HG03469 (cell line): ENCODE results near the gene PTPRZ1.
A peak's percentile ranks its signal among the peaks of the same experiment; 100 is the strongest.

Experiments used
- ATAC-seq: cut with Tn5 transposase; IDR thresholded peaks from one replicate; pipeline ENCODE4 v1.9.1; 2021; ENCODE audit warnings: mild to moderate bottlenecking, moderate library complexity, moderate number of reproducible peaks; ENCODE audit not compliant: unreplicated experiment

Gene PTPRZ1

DNA sequence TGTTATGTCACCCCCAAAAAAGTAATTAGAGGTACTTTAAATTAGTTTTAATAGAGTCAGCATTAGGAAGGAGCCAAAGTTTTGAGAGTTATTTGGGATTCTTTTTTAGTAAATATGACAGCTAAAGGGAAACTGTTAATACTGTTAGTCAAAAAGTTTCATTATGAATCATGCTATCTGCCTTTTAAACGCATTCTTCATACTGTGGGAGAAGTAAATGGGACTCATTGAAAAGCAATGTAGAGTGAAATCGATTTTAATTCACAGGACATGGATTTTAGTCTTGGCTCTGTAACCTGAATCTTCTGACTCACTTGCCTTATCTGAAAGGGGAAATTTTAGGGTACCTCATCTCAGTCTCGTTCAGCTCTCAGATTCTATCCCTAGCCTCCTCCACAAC, 165.9 kb downstream of the PTPRZ1 start:
- no peak for ATAC-seq

DNA sequence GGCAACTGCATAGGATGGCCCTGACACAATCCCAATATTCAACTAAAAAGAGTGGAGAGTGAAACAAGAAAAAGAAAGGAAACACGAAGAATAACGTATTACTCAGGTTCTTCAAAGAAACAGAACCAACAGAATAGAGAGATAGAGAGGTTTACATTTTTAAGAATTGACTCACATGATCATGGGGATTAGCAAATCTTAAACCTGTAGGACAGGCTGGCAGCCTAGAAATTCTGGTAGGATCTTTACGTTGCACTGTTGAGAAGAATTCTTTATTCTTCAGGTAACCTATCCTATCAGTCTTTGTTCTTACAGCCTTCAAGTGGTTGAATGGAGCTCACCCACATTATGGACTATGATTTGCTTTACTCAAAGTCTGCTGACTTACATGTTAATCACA, 167.2 kb downstream of the PTPRZ1 start:
- ATAC-seq, result no peak

DNA sequence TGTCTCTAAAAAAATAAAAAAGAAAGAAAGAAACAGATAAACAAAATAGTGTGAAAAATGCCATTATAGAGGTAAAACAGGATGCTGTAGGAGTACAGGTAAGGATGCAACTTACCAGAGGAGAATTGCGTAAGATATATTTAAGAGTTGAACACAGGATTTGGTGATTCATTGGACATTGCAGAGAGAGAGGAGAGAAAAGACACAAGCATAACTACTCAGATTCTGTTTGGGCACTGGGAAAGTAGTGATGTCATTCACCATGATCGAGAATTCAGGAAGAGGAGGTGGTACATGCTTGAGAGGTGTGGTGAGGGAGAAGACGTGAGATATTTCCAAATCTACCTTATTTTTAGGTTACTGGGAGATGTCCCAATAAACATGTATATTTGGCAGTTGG, 173.4 kb downstream of the PTPRZ1 start:
- ATAC-seq, result no peak

DNA sequence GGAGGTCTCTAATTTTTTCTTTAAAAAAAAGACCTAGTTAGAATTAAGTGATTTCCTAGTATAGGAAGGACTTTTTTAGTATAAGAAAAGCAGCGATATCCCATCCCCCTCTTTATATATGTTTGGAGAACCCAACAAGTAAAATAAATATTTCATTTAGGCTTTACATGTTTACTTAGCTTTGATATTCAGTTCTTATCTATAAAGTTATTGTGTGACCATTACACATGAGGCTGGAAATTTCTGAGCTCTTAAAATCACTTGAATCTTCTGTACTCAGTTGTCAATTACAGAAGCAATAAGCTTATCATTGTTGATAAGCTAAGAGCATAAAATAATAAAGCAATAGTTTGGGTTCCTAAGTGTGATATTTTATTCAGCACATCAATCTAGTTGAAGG, 181.4 kb downstream of the PTPRZ1 start:
- ATAC-seq, result no peak

DNA sequence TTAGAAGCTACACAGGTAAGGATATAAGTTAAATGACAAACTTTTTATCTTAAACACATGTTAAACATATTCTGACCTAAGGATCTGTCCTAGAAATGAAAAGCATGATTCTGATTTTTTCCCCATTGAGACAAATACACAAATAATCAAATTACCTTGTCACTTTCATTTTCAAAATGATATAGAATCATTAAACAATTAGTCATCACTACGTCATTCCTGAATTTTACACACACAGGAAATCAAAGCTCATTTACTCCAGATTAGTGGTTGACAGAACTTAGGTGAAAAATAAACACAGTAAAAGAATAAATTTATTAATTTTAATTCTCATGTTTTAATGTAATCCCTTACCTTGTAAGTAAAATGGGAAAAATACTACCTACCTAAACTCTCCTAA, 182.1 kb downstream of the PTPRZ1 start:
- no peak for ATAC-seq

DNA sequence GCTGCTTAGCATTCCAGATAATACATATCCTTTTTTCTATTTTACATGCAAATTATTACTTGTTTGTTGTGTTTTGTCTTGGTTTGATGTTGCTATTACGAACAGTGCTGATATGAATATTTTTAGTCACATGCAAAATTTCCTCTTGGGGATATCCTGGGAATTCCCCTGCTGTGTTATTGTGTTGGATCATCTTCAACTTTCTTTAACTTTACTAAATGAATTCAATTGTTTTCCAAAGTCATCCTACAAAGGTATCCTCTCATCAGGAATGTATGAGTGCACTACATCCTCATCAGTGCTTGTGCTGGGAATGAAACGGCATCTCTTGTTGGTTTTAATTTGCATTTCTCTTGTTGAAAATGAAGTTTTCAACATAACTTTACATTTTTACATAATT, 184.0 kb downstream of the PTPRZ1 start:
- ATAC-seq, result no peak

DNA sequence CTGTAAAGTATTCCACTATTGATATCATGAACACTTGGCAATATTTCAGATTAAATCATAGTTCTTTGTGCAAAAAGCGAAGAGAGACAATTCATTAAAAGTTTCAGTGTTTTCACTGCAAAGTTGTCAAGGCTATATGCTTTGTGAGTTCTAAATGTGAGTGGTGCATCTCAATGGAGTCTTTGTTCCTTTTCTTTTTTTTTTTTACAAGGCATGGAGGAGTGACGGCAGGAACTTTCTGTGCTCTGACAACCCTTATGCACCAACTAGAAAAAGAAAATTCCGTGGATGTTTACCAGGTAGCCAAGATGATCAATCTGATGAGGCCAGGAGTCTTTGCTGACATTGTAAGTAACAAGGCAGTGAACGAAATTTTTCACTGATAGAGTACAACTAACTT, 186.6 kb downstream of the PTPRZ1 start:
- no peak for ATAC-seq

DNA sequence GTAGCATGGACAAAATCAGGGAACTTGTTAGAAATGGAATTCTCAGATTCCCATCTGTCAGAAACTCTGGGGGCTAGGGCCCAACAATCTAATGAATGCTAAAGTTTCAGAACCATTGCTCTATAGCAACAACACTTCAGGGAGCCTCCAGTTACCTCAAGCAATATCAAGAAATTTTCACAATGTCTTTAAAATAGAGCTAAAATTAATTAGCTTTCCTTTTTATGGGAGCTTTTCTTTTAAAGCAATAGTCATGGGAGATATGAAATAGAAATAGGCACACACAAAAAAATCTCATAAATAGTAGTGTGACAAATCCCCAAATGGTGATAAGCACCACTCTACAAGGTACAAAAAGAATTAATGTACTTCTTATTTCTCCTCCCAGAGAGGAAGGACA, 190.2 kb downstream of the PTPRZ1 start:
- no peak for ATAC-seq

DNA sequence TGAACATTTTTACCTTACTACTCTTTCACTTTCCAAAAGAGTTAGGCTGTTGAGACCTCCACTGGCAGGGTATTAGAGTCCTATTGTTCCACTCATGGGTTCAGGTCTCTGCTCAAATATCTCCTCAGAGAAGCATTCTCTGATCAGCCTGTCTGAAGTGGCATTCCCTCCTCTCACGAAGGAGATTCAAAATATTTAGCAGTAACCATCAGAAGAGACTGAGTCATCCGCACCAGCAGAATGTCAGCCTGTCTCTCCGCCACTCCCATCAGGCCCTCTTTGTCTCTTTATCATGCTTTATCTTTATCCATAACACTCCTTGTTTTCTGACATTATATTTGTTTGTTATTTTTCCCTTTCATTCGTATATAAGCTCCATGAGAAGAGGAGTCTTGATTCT, 192.0 kb downstream of the PTPRZ1 start:
- ATAC-seq, result no peak

DNA sequence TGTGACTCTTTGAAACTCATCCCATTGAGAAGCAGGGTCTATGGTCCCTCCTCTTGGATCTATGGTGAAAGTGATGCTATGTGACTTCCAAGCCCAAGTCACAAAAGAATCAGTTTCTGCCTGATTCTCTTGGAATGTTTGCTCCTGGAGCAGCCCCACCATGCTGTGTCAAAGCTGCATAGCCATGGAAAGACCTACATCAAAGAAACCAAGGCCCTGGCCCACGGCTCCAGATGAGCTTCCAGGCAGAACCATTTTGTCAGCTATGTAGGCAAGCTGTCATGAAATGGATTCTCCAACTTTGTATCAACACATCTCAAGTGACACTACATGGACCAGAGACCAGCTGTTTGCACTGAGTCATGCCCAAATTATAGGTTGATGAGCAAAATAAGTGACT, 194.1 kb downstream of the PTPRZ1 start:
- no peak for ATAC-seq

DNA sequence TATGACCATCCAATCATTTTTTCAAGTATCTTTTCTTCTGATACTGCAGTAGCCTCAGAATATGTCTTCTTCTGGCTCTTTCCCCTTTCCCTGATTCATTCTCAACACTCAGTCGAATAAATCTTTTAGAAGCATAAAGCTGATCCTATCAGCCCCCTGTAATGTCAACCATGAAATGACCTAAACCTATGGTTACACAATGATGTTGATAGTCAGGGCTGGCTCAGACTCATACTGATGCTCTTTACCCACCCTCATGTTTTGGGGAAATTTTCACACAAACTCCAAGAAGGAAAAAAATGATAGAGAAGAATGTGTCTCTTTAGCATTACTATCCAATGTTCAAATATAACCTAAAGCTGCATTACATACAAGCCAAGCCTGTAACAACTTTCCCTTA, 195.1 kb downstream of the PTPRZ1 start:
- ATAC-seq, result no peak

DNA sequence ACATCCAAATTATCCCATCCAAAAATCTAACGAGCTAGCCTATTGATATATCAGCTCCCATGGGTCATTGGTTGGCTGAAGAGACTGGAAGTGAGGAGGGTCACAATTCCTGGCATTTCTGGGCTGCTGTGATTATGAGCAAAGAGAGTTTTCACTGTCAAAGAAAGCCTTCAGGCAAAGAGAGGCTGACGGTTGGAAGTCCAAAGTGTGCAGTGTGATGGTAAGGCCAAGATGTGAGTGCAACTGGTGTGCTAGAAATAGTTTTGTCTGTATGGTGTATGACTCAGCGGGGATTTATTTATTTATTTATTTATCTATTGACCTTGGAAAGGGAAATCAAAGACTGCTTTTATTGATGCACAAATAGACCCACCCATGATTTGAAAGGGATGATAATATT, 196.0 kb downstream of the PTPRZ1 start:
- ATAC-seq, result no peak

DNA sequence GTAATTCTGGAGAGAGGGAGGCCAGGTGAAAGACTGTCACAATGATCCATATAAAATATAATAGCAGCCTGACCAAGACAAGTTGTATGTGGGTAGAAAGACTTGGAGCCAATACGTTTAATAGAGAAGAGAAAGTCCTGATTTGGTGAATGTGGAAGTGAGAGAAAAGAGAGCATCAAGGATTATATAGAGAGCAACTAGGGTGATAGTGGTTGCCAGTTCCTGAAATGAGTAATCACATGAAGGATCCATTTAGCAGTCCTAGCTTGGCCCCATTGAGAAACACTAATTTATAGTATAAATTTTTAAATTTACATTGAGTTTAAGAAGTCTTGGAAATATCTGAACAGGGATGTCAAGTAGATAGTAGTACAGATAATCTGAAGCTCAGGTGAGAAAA, 197.1 kb downstream of the PTPRZ1 start:
- ATAC-seq, result no peak

DNA sequence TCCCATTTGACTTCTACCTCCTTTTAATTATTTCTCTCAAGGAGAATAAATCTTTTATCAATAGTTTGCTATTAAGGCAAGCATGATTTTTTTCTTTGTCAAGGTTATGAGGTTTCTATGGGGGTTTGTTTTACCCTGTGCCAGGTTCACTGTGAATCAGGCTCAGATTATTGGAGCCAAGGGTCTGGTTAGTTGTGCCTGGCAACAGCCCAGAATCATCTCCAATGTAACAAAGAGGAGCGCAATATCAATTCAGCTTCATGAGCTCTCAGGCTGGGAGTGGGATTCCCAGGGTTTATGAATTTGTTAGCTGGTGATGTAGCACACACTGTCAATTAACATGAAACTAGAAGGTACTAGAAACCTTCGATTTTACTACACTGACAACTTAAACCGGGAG, 197.9 kb downstream of the PTPRZ1 start:
- ATAC-seq, result no peak

DNA sequence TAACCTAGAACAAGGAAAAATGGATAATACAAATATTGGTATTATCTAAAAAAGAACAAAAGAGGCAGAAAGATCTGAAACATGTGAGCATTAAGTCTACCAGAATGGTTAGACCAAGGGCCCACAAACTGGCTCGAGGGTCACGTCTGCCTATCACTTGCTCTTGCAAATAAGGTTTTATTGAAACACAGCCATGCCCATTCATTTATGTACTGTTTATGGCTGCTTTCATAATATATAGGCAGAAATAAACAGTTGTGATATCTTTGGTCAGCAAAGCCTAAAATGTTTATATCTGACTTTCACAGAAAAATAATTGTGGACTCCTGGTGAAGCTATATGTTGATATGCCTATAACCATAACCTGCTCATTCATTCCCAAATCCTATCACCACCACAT, 199.3 kb downstream of the PTPRZ1 start:
- ATAC-seq, result no peak

DNA sequence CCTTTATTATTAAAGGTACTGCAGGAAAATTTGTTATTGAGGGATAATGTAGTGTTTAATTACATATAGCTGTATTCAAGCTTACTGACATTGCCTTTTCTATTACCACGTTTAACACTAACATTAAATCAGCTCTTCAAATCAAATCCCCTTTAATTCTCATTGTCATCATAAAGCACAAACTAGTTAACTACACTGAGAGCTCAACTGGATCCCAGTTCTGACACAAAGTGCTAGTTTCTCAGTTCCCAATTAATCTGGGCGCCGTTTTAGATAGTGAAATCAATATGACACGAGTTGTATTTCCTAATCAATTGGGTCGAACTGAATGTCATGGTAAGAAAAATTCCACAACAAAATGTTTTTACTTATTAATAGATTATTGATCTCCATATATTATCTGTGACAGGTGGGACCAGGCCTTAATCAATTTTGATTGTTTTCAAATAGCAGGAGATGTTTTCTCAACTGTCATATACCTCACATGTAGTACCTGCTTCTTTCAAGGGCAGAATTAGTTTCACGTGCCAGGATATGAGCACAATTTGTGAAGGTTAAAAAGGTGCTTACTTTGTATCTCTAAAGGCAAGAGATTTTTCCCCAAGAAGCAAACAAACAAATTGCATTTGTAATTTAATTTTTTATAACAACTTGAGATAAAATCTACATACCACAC, 200.1 kb downstream of the PTPRZ1 start:
- ATAC-seq, result no peak

DNA sequence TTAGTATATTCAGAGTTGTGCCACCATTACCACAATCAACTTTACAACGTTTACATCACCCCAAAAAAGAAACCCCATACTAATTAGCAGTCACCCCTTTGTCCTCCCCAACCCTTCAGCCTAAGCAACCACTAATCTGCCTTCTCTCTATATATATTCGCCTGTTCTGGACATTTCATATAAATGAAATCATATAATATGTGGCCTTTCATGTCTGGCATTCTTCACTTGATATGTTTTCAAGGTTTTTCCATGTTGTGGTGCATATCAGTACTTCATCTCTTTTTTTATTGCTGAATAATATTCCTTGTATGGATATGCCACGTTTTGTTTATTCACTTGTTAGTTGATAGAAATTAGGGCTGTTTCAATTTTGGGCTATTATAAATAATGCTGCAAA, 200.7 kb downstream of the PTPRZ1 start:
- ATAC-seq, result no peak

DNA sequence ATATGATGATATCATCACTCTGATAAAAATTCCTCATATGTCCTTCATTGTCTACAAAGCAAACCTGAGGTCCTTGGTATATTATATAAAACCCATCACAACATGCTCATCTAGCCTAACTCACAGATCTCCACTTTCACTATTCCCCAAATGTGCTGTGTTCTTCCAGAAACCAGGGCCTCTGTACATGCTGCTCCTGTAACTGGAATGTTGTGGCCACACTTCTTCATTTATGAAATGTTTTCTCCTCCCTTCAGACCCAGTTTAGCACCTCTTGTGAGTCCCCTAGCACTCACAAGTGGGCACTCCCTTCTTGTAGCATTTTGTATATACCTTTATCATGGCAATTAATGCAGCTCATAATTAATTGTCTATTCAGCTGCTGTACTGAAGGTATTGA, 209.2 kb downstream of the PTPRZ1 start:
- no peak for ATAC-seq

DNA sequence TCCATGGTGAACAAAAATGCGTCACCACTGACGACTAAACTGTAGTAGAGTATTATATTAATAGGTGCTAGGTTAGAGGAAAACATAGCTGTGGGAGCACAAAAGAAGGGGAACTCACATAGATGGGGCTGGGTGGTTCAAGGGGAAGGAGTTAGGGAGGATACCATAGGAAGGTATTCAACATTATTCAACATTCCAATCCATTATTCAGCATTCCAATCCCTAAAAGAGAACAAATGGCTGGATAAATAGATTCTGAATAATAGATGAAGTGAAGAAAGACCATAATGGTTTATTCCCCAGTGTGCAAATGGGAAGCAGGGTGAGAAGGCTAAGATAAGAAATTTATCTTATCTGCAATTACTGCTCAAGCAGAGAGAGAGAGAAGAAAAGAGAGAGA, 209.7 kb downstream of the PTPRZ1 start:
- no peak for ATAC-seq

DNA sequence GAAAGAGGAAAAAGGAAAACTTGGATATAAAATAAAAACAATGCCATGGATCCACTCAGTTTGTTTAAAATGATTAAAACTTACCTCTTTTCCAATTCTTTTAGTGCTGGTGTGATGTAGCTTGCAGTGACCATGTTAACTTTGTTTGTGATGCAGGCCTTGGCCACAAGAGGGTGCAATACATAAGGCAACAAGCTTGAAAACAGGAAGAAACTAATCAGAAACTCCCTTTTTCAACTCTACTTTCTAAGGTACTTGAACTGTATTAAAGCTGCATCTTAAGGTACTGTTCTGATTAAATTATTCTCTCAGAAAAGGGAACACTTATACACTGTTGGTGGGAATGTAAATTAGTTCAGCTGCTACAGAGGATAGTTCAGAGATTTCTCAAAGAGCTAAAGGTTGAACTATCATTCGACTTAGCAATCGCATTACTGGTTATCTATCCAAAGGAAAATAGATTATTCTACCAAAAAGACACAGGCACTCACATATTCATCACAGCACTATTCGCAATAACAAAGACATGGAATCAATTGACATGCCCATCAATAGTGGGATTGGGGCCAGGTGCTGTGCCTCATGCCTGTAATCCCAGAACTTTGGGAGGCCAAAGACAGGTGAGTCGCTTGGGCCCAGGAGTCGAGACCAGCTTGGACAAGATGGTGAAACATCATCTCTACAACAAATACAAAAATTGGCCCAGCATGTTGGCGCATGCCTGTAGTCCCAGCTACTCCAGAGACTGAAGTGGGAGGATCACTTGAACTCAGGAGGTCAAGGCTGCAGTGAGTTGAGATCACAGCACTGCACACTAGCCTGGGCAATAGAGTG, 220.2 kb downstream of the PTPRZ1 start:
- ATAC-seq, result peak; percentile 97

DNA sequence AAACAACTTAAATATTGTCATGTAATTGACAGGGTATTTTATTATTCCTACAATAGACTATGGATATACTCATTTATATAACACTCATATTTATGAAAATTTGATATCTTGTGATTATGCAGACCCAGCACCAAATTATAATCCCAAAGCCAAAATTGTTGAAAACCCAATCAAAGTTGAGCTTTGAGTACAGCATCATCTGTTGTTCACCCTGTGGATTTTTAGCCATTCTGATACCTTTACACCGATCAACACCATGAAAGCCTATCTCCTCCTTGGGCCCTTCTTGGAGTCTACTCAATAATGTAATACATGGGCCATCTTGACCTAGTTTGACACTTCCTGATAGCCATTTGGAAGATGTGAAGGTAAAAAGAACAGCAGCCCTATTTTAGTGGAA, 221.6 kb downstream of the PTPRZ1 start:
- ATAC-seq, result no peak

DNA sequence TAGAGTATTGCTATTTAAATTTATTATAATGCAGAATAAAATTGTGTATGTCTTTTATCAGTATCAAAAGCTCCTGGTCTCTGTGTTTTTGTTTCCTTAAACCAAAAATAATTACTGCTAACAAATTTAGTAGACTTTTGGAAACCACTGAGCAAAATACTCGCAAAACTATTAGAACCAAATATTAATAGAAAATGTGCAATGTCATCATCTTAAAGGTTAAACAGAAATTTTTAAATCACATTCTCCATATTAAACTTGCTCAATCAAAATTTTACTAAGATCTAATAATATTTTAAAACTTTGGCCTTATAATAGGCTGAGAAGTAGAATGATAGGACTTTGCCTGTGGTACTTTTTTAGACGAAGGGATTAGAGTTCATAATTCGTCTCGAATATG, 222.7 kb downstream of the PTPRZ1 start:
- no peak for ATAC-seq

DNA sequence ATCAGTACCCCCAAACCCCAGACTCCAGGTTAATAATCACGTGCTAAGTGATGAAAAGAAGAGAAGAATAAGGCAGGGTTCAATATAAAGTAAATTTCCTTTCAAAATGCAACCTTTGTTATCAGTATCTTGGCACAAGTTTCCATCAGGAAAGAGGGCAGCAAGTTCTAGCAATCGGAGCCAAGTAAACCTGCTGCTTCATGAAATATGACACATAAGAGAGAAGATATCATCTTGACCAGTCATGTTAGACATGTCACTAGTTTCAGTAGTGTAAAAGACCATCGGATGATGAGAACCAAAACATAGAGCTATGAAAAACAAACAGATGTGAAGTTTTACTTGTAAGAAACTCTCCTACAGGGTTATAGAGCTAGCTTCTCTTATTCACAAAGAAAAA, 227.1 kb downstream of the PTPRZ1 start:
- no peak for ATAC-seq
